ENCODE data around the gene PPP2R2C. TPM values are rescaled to one million over a fixed set of nuclear protein-coding genes. Genes with fewer than 3 reads are reported as not detected.

PPP2R2C gene
- total RNA-seq, 2 donors from 2014 or later = 8.0 to 10.4 TPM

- Histone ChIP-seq H3K4me3 (no peak overlapping the region), H3K27me3 (replicated peaks; ENCODE audit: insufficient read depth) (no peaks in the 10 kb centered on the region), H3K4me1 (replicated peaks) (no peaks in the 10 kb centered on the region), H3K9me3 (no peaks in the 10 kb centered on the region), H3K36me3 (no peaks in the 10 kb centered on the region), H3K27ac (no peak overlapping the region)
- TF ChIP-seq, protein P1, sequence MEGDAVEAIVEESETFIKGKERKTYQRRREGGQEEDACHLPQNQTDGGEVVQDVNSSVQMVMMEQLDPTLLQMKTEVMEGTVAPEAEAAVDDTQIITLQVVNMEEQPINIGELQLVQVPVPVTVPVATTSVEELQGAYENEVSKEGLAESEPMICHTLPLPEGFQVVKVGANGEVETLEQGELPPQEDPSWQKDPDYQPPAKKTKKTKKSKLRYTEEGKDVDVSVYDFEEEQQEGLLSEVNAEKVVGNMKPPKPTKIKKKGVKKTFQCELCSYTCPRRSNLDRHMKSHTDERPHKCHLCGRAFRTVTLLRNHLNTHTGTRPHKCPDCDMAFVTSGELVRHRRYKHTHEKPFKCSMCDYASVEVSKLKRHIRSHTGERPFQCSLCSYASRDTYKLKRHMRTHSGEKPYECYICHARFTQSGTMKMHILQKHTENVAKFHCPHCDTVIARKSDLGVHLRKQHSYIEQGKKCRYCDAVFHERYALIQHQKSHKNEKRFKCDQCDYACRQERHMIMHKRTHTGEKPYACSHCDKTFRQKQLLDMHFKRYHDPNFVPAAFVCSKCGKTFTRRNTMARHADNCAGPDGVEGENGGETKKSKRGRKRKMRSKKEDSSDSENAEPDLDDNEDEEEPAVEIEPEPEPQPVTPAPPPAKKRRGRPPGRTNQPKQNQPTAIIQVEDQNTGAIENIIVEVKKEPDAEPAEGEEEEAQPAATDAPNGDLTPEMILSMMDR (IDR thresholded peaks at IDR 0.05) = no peak
- no peak for TF ChIP-seq POLR2A (IDR thresholded peaks at IDR 0.05)
- no peak for TF ChIP-seq POLR2AphosphoS5 (IDR thresholded peaks at IDR 0.05)
- 74% methylated on average over 13 of the region's 13 CpGs for WGBS
- no peak for DNase-seq (ENCODE audit: low spot score)
- intact Hi-C loops (cut with DNase I) = no loop called here
These were observed 18.1 kb downstream of the PPP2R2C start for GRCh38 chr4:6454112-6454910.

- Histone ChIP-seq H3K27ac (no peak overlapping the region), H3K9me3 (no peaks in the 10 kb centered on the region), H3K4me3 (no peak overlapping the region), H3K4me1 (replicated peaks) (no peaks in the 10 kb centered on the region), H3K36me3 (no peaks in the 10 kb centered on the region), H3K27me3 (replicated peaks; ENCODE audit: insufficient read depth) (no peaks in the 10 kb centered on the region)
- no peak for TF ChIP-seq POLR2A (IDR thresholded peaks at IDR 0.05)
- no peak for DNase-seq (ENCODE audit: low spot score)
- intact Hi-C loops (cut with DNase I) = no loop called here
- WGBS = 37% methylated on average over 8 of the region's 8 CpGs
These were observed 18.8 kb downstream of the PPP2R2C start for GRCh38 chr4:6453688-6453990.

DNA sequence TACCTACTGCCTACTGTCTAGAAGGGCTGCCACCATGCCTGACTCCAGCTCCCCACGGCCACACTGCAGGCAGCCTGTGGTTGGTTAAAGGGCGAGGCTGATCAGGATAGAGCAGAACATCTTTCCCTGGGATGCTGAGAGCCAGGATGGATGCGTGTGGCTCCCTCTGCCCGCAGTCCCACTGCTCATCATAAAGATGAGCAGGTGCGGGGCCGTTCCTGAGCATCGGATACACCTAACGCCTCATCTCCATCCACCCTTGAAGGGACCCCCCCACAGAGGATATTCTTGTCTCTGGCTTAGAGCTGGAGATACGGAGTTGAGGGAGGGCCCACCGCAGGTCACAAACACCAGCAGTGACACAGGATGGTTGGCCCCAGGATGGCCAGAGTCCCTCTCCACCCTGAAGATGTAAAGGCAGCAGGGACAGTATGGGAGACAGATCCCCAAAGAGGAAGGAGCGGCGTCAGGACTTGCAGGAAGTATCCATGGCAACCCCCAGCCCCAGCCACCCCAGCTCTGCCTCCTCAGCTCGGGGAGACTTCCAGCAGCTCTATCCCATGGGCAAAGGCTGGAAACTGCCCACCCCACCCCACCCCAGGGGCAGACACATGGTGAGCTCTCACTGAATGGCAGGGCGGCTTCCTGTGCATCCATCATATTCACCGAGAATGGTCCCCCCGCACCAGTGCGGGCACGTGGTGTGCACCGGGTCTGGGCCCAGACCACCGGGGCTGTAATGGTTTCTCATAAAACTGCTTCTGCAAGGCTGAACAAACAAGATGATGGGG is 19.3 kb downstream of the PPP2R2C start:
- DNase-seq (ENCODE audit: low spot score) = no peak
- no peaks in the 10 kb centered on the region for H3K27me3 ChIP-seq (replicated peaks; ENCODE audit: insufficient read depth)
- TF ChIP-seq, protein P1 (IDR thresholded peaks at IDR 0.05) = no peak
- TF ChIP-seq POLR2A (IDR thresholded peaks at IDR 0.05) (no peak), POLR2AphosphoS5 (IDR thresholded peaks at IDR 0.05) (no peak)
- intact Hi-C loops (cut with DNase I) = no loop called here
- H3K4me1 ChIP-seq (replicated peaks) = no peaks in the 10 kb centered on the region
- no peaks in the 10 kb centered on the region for H3K36me3 ChIP-seq
- no peak overlapping the region for H3K4me3 ChIP-seq
- 50% methylated on average over 20 of the region's 20 CpGs for WGBS
- no peak overlapping the region for H3K27ac ChIP-seq
- H3K9me3 ChIP-seq = no peaks in the 10 kb centered on the region

DNA sequence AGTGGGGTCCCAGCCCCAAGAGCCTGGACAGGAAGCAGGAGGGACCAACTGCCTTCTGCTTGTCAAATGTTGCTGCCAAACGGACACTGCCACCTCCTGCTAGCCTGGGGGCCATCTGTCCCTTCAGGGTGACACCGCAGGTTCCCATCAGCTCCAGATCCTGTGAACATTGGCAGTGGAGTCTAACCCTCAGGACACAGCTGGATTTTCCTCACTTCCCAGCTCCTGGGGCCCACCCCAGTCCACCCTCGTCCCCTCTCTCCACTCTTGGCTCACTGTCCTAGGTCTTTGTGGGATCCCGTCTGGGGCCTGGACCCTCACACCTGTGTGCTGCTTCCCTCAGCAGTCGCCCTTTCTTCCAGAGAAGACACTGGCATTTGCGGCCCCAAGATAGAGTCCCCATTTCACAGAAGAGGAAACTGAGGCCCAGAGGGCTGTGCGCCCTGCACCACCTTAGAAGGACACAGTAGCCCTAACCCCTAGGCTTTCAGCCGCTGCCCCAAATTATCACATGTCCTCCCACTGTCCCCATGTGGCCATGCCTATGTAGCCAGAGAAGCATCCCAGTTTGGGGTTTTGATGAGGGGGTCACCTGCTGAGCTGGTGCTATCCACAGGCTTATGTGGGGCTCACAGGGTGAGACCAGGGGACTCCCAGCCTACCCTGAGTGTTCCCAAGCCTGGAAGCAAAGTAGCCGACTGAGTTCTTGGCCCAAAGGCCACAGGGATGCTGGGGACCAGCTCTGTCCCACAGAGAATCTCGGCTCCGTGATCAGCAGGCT is 20.1 kb downstream of the PPP2R2C start:
- TF ChIP-seq POLR2AphosphoS5 (IDR thresholded peaks at IDR 0.05) = no peak
- TF ChIP-seq, protein P1 (IDR thresholded peaks at IDR 0.05) = no peak
- TF ChIP-seq POLR2A (IDR thresholded peaks at IDR 0.05) = no peak

GRCh38 chr4:6451309-6451708 is 21.1 kb downstream of the PPP2R2C start:
- DNase-seq (ENCODE audit: low spot score) = no peak
- intact Hi-C loops (cut with DNase I) = no loop called here
- TF ChIP-seq POLR2A (IDR thresholded peaks at IDR 0.05) (no peak), POLR2AphosphoS5 (IDR thresholded peaks at IDR 0.05) (no peak)
- TF ChIP-seq, protein P1 (IDR thresholded peaks at IDR 0.05) = no peak
- H3K9me3 ChIP-seq = no peaks in the 10 kb centered on the region
- H3K4me3 ChIP-seq = no peak overlapping the region
- no peaks in the 10 kb centered on the region for H3K36me3 ChIP-seq
- H3K27ac ChIP-seq = no peak overlapping the region
- H3K4me1 ChIP-seq (replicated peaks) = peaks cover 3% of the 10 kb centered on the region
- H3K27me3 ChIP-seq (replicated peaks; ENCODE audit: insufficient read depth) = no peaks in the 10 kb centered on the region
- 62% methylated on average over 6 of the region's 6 CpGs for WGBS

More for the DNA sequence above, 20.1 kb downstream of the PPP2R2C start:
- Histone ChIP-seq H3K27ac (no peak overlapping the region), H3K4me1 (replicated peaks) (no peaks in the 10 kb centered on the region), H3K9me3 (no peaks in the 10 kb centered on the region), H3K27me3 (replicated peaks; ENCODE audit: insufficient read depth) (no peaks in the 10 kb centered on the region), H3K4me3 (no peak overlapping the region), H3K36me3 (no peaks in the 10 kb centered on the region)
- WGBS = 79% methylated on average over 11 of the region's 11 CpGs
- DNase-seq (ENCODE audit: low spot score) = no peak
- intact Hi-C loops (cut with DNase I) = no loop called here

Measured in prostate gland (tissue), 2 donors.